Fibroblast of villous mesenchyme (primary cell): ENCODE results near the gene TRIM29. TPM values are rescaled to one million over a fixed set of nuclear protein-coding genes. Genes with fewer than 3 reads are reported as not detected.

Experiments used
- DNase-seq: peaks from one replicate; pipeline ENCODE4 v3.0.0-alpha.2; 2010; ENCODE audit warnings: low read depth
- H3K4me3 ChIP-seq: 2 replicates; pipeline ENCODE4 v1.5.1; 2011; ENCODE audit warnings: low read depth, mild to moderate bottlenecking, low read length
- total RNA-seq: library from RNA; depleted of rRNA; stranded (reverse); fragments of >200 nt; gene quantifications from 2 replicates; pipeline ENCODE4 v1.2.3, GENCODE V29; 2012
- TF ChIP-seq, protein P1 (sequence below): IDR thresholded peaks from 2 replicates; pipeline ENCODE4 v1.5.1; 2012; ENCODE audit warnings: low read depth, mild to moderate bottlenecking, low read length; ENCODE audit not compliant: insufficient read depth

TRIM29 gene
- total RNA-seq, 1 donor = 0.86 TPM

DNA sequence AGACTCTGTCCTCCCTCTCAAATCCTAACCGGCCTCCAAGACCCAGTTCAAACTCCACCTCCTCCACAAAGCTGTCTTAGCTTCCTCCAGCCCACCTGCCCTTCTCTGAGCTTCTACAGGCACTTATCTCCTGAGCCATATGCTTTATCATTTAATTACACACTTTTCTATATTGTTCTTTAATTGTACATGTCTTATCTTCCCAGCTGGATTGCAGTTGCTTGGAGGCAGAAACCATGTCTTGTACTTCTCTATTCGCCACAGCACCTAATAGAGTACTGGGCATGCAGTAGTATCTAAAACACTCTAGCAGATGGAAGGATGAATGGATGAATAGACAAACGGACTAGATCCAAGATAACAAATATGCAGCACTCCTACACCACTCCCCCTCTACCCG, 11.3 kb downstream of the TRIM29 start:
- no peak overlapping the region for H3K4me3 ChIP-seq
- DNase-seq = no peak
- TF ChIP-seq, protein P1, sequence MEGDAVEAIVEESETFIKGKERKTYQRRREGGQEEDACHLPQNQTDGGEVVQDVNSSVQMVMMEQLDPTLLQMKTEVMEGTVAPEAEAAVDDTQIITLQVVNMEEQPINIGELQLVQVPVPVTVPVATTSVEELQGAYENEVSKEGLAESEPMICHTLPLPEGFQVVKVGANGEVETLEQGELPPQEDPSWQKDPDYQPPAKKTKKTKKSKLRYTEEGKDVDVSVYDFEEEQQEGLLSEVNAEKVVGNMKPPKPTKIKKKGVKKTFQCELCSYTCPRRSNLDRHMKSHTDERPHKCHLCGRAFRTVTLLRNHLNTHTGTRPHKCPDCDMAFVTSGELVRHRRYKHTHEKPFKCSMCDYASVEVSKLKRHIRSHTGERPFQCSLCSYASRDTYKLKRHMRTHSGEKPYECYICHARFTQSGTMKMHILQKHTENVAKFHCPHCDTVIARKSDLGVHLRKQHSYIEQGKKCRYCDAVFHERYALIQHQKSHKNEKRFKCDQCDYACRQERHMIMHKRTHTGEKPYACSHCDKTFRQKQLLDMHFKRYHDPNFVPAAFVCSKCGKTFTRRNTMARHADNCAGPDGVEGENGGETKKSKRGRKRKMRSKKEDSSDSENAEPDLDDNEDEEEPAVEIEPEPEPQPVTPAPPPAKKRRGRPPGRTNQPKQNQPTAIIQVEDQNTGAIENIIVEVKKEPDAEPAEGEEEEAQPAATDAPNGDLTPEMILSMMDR = no peak

DNA sequence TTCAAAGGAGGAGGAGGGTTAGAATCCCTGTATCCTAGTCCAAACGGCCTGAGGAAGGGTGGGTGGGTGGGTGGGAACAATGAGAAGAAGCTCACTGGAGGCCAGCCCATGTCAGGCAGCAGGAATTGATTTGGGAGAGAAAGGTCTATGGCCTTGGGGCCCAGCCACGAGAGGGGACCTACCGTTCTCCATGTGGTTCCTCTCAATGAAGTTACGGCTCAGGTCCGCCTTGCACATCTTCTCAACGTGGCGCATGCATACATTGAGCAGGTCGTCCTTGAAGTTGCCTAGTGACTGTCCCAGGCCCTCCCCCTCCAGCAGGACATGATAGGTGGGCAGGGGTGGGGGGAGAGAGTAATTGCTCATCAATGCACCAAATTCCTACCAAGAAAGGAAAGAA, 12.4 kb downstream of the TRIM29 start:
- no peak for DNase-seq
- no peak overlapping the region for H3K4me3 ChIP-seq
- TF ChIP-seq, protein P1 = no peak

DNA sequence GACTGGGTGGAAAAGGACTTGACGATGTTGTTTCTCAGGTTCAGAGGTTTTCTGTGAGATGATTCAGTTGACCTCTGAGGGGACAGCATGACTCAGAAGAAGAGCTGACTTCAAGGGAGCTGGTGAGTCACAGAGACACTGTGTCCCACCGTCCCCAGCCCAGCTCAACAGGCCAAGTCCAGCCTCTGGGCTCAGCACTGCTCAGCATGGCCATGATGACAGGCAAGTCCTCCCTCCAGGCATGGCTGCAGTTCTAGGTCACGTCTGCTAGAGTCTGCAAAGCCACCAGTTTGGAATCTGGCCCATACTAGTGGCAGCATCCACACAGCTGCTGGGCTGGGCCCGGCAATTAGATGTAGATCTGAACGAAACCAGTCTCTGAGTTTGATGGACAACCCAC, 12.9 kb downstream of the TRIM29 start:
- no peak overlapping the region for H3K4me3 ChIP-seq
- TF ChIP-seq, protein P1 = no peak
- peak; percentile 62 for DNase-seq

DNA sequence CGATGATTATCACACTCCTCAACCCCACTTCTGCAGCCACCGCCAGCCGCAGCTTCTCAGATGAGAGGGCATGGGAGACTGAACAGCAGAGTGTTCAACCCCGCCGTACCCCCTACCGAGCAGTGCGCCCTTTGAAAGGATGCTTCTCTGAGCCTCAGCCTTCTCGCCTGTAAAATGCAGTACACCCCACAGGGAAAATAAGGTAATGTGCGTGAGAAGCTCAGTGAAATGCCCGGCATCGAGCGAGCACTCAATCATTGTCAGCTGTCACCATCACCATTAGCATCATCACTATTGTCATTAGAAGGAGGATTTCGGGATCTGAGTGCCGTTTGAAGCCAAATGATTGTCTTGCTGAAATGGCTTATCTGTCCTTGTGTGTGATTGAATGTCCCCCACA, 13.6 kb downstream of the TRIM29 start:
- DNase-seq = no peak
- TF ChIP-seq, protein P1 = no peak
- no peak overlapping the region for H3K4me3 ChIP-seq

DNA sequence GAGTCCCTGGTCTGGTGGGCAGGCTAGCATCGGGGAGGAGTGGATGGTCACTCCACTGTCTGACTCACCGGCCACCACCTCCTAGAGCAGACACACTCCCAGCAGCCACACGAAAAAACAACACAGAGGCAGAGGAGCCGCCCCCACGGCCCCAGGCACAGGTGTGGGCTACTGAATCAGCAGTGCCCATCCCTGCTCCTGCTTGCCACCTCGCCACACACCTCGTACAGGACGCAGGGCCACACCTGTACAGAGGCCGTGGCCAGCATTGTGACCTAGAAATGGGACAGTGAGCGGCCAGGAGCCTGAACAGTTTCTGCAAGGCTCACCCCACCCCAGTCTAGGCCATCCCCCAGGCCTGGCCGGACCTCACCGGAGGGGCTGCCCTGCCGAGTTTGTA, 14.0 kb downstream of the TRIM29 start:
- TF ChIP-seq, protein P1 = no peak
- H3K4me3 ChIP-seq = no peak overlapping the region
- no peak for DNase-seq

DNA sequence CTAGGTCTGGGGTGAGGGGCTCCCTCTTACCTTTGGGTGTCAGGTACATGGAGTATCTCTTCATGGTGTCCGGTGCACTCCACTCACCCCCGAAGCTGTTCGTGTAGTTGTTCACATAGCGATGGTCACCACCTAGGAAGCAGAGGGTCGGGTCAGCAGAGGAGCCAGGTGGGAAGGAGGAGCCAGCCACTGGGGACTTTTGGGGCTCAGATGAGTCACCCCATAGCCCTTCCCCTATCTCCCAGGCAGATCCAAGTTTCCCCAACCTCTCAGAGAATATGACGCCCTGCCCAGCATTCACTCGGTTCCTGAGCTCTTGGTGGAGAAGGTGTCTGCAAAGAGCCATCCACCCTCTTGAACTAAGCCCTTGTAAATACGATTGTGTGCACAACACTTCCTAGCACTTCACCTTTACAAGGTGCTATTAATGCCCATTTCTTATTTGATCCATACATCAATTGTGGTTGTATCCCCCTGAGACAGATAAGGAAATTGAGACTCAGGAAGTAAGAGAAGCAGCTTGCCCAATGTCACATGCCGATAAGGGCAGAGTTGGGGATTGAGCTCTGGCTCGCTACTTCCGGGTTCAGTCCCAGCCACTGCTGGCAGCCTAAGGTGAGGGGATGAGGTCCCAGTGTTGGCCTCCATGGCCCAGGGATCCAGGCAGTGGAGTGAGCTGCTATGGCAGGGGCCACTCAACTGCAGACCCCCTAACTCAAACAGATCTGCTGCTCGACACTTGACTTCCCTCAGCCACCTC, 14.8 kb downstream of the TRIM29 start:
- TF ChIP-seq, protein P1 = no peak
- no peak for DNase-seq
- no peak overlapping the region for H3K4me3 ChIP-seq
